CD4-positive, alpha-beta T cell treated with Interleukin-4 for 4 hours (primary cell): ENCODE measurements around the gene GRIK1.

ENCODE experiments used
- DNase-seq: peaks from one replicate; pipeline ENCODE4 v3.0.0-alpha.2; 2020

Gene GRIK1

DNA sequence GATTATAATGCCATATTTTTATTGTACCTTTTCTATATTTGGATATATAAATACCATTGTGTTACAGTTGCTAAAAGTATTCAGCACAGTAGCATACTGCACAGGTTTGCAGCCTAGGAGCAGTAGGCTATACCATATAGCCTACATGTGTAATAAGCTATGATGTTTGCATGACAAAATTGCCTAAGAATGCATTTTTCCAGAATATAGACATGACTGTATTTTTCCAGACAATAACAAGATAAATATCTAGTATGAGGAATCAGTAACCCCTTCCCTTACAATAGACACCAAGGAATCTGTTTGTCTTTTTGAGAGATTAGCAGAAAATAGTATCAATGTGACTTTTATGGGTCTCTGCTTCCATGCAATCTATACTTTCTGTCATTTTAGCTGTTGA is 228.6 kb downstream of the GRIK1 start:
- no peak for DNase-seq

GRCh38 chr21:29710498-29710897 is 229.3 kb downstream of the GRIK1 start:
- DNase-seq, result no peak

GRCh38 chr21:29708401-29708800 is 231.4 kb downstream of the GRIK1 start:
- no peak for DNase-seq

DNA sequence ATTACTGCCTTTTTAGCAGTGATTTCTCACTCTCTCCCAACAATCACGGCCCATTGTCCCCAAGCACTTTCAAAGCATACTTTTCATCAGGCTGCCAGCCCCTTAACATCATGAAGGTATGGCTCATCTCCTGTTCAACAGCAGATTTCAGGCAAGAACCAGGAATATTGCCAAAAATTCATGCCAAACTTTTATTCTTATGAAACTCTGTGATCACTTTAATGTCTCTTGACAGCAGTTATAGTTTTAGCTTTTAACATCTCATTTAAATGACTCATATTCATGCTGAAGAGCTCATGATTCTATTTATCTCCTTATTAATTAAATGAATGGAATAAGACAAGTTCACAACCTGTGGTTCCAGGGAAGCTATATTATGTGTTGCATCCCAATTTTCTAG is 235.1 kb downstream of the GRIK1 start:
- no peak for DNase-seq

- DNase-seq, result no peak
Observed at GRCh38 chr21:29701676-29702075, 238.1 kb downstream of the GRIK1 start.

- no peak for DNase-seq
Observed at GRCh38 chr21:29697555-29698193, 242.1 kb downstream of the GRIK1 start.

GRCh38 chr21:29696937-29697336 is 242.9 kb downstream of the GRIK1 start:
- no peak for DNase-seq

- DNase-seq, result no peak
Observed at GRCh38 chr21:29691616-29692491, 247.9 kb downstream of the GRIK1 start.

- DNase-seq, result no peak
Observed at GRCh38 chr21:29689753-29690152, 250.0 kb downstream of the GRIK1 start.

DNA sequence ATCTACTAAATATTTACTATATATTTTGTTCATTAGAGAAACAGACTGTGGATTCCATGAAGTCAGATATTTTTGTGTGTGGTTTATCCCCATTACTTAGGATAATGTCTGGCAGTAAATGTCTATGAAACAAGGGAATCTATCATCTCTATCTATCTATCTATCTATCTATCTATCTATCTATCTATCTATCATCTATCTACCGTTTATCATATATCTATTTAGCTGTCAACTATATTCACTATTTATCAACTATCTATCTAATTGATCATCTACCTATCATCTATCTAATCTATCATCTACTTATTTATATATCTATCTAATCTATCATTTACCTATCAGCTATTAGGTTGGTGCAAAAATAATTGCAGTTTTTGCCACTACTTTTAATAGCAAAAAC is 255.7 kb downstream of the GRIK1 start:
- DNase-seq, result no peak

DNA sequence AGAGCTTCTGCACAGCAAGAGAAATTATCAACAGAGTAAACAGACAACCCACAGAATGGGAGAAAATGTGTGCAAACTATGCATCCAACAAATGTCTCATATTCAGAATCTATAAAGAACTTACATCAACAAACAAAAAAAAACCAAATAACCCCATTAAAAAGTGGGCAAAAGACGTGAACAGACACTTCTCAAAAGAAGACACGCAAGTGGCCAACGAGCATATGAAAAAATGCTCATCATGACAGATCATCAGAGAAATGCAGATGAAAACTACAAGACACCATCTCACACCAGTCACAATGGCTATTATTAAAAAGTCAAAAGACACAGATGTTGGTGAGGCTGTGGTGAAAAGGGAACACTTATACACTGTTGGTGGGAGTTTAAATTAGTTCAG is 257.0 kb downstream of the GRIK1 start:
- DNase-seq, result no peak

- DNase-seq, result no peak
Observed at GRCh38 chr21:29680273-29680672, 259.5 kb downstream of the GRIK1 start.

DNA sequence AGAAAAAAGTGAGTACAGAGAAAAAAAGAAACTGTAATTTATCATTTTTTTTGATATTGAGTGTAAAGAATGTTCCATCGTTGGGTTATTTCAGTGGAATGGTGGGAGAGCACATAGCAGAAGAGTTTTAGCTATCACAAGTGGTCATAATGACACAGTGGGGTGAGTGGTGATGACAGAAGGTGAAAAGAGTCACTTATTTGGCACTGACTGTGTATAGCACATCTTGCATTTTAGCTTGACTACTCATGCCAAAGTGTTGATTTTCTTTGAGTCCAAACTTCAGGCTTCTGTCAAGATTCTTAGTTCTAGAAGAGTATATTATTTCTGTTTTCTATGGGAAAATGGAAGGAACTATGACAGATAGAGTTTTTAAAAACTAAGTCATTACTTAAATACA is 261.2 kb downstream of the GRIK1 start:
- DNase-seq, result no peak

- DNase-seq, result no peak
Observed at GRCh38 chr21:29677326-29677725, 262.5 kb downstream of the GRIK1 start.

- DNase-seq, result no peak
Observed at GRCh38 chr21:29676395-29676794, 263.4 kb downstream of the GRIK1 start.

DNA sequence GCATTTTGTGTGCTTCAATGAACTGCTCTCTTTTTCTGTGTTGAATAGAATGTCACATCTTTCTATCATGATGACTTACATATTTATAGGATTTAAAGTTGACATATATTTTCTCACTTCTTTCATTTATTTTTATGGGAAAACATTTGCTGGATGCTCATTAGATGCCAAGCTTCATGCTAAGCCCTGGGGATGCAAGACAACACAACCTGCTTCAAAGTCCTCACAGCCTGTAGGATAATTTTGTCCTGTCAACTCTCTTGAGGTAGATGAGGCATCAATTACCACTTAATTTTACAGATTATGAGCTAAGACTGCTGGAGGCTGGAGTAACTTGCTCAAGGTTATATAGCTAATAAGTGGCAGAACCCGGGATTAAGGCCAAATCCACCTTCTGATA is 264.3 kb downstream of the GRIK1 start:
- DNase-seq, result no peak

DNA sequence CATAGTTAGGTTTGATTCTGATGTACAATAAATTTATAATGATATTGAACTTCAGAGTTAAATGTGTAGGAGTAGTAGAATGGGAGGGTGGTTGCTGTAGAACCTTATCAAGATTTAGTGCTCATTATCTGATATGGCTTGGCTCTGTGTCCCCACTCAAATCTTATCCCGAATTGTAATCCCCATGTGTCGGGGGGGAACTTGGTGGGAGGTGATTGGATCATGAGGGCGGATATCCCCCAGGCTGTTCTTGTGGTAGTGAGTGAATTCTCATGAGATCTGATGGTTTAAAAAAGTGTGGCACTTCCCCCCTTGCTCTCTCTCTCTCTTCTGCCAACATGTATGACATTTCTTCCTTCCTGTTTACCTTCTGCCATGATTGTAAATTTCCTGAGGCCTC is 265.5 kb downstream of the GRIK1 start:
- DNase-seq, result no peak

- no peak for DNase-seq
Observed at GRCh38 chr21:29673096-29673610, 266.6 kb downstream of the GRIK1 start.

DNA sequence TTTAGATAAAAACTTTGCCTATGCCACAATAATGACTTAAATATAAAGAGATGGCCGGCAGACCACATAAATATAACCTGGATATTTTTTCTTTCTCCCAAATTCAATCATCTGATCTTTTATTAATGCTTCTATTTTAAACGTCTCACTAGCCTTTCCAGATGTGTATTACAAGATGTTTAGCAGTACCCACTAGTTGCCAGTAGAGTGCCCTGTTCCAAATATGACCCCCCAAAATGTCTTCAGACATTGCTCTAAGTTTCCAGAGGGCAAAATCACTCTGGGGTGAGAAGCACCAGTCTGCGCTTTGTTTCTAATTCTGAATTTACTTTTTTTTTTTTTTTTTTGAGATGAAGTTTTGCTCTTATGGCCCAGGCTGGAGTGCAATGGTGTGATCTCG is 268.1 kb downstream of the GRIK1 start:
- DNase-seq, result no peak

DNA sequence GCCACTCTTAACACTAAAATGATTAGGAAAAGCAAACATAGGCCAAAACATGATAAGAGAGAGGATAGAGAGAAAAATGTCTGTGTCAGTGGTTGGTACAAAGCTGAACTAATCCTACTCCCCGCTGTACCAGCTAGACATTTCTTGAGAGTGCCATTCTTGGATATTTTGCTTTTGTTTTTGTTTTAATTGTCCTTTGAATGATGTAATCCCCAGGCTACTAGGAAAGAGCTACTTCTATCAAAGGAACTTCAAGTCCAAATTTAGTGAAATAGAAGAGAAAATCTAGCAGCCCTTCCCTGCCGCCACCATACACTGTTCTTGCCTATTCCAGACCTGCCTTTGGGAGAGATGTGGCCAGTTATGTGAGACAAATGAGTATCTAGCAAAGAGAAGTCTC is 269.6 kb downstream of the GRIK1 start:
- DNase-seq, result no peak

- no peak for DNase-seq
Observed at GRCh38 chr21:29669416-29669815, 270.4 kb downstream of the GRIK1 start.

GRCh38 chr21:29667651-29668050 is 272.1 kb downstream of the GRIK1 start:
- no peak for DNase-seq

GRCh38 chr21:29664615-29665014 is 275.2 kb downstream of the GRIK1 start:
- no peak for DNase-seq

DNA sequence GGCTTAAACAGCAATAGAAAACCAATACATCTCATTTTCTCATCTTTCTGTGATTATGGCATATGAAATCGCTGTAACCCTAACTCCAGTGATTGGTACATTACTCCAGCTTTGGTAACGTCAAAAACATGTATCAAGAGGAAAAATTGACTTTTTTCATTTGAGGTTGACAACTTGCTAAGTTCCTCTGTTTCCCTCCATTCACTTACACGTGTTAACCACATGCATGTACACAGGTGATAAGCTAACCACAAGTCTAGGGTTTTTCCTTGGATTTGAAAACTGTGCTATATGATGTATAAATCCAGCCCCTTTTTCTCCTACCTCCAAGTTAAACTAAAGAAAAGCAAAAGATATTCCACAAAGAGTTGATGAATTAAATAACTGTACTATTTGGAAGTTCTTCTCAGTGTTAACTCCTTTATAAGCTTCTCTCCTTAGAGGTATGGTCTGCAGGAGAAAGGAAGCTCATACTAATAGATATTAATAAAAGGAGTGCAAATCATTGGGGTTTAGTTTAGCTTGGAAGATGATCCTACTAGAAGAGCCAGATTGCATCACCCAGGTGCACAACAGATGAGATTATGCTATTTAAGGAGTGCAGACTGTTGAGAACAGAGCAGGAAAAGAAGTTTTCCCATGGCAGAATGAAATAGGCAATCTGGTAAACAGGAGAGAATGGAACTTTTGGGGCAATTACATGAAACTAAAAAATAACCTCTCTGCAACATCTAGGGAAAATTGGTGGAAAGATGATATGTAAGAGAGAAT is 277.9 kb downstream of the GRIK1 start:
- no peak for DNase-seq
